NCI-H748 treated with DMSO at 0.1 percent for 48 hours (cell line): ENCODE data around the gene DCAF8L1.
"Not testable (repeated sequence)": the region's sequence is repeated elsewhere in the genome, so short reads cannot be mapped to it uniquely, and the experiment has no call there.

Experiments used
- DNase-seq: peaks from one replicate; lab custom pipeline; 2025; lab: John Stamatoyannopoulos, UW

DCAF8L1 gene

DNA sequence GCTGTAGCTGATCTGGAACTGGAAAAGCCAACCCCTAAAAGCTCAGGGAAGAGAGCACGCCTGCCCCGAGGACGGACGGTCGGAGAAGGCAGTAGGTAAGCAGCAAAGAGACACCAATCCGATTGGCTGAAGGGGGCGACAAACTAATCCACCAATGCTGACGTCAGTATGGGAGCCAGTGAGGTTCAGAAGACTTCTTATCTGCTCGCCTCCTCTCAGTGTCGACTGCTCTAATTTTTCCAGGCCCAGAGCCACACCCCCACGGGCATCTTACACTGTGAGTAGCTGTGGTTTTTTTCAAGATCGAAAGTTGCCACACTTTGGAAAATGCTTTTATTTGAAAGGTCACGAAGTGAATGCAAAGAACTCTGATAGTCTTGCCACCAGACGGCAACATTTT lies at the start of gene DCAF8L1:
TSS of gene DCAF8L1 (minus strand) at position 101 of the 400 bp plus-strand sequence. CDS start 115 bp downstream, outside the sequence.
- DNase-seq, result no peak

DNA sequence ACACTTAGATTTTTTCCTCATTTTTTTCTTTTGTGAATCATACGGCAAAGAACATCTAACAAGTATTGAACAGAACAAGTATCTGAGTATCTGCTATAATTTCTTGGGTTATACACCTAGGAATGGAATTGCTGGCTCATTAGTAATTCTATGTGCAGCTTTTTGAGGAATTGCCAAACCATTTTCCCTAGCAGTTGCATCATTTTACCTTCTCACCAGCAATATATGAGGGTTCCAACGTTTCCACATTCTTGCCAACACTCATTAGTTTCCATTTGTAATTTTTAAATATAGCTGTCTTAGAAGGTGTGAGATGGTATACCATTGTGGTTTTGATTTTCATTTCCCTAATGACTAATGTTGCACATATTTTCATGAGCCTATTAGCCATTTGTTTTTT lies 41.1 kb upstream of the DCAF8L1 start:
- no peak for DNase-seq

DNA sequence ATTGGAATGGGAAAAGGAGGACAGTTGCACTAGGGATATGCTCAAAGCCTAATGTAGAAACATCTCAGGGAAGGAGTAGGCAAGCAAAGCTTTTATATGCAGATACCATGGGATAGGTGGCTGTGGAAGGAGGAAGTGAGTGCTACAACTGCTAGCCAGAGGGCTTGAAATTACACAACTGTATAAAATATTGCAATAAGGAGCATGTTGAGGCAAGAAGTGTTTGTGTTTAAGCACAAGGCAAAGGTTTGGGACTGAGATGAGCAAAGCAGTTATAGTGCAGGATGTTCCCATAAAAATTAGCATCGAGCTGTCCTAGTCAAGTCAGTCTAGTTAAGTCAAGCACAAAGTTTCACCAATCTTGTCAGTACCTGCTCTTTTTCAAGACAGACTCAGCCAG lies 35.6 kb upstream of the DCAF8L1 start:
- DNase-seq, result no peak

DNA sequence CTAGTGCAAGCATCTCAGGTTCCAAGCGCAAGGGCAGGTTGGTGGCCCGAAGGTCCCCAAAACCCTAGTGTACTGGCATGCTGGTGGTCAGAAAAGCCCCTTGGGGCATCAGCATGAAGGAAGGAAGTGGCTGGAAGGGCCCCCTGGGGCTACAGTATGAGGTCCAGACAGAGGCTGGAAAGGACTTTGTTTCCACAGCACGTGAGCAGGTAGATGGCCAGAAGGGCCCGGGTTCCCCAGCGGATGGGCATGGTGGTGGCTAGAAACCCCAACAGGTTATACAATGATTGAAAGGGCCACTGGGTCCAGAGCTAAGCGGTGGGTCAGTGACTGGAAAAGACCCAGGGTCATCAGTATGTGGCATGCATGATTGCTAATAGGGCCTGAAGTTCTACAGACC lies 34.7 kb upstream of the DCAF8L1 start:
- DNase-seq, result no peak

DNA sequence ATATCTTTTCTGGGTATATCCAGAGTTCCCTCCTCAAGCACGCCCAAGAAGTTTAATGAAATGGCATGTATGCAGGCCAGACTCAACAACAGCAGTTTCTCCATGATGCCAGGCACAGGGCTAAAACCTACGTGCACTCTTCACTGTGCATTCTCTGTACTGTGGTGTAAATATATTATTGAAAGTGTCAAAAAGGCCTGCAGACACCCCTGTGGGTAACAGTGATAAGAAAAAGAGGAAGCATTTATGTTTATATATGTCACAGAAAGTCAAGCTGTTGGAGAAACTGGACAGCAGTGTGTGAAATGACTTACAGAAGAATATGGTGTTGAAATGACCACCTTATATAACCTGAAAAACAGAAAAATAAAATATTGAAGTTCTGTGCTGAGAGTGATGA lies 29.6 kb upstream of the DCAF8L1 start:
- no peak for DNase-seq

DNA sequence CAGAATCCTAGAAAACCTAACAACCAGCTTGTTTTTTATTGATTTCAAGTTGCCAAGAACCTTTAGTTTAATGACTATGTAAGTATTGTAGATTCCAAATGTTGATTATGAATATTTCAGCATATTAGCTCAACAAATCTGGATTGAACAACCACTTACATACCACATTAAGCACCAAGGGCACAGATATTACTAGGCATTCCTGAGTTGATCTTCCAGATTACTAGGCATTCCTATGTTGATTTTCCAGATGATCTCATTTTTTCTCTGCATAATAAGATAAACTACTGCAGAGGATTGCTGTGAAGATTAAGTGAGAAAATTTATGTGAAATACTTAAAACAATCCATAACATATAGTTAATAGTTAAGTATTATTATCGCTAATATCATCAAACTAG lies 17.4 kb upstream of the DCAF8L1 start:
- no peak for DNase-seq

DNA sequence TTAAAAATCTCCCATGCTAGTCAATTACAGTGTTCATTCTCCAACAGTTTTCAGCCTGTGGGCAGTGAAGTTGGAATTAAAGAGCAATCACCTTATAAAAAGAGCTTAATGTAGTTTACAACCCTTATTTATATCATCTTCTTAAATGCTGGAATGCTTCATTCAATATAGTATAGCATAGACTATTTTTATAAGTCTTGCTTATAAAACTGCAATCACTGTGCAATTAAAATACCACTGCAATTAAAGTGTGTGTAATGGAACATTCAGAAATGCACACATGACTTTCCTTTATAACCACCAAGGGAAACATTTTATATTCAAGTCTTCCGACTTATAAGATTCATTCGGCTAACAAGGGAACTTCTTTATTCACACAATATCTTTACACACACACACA lies 16.4 kb upstream of the DCAF8L1 start:
- DNase-seq, result no peak

DNA sequence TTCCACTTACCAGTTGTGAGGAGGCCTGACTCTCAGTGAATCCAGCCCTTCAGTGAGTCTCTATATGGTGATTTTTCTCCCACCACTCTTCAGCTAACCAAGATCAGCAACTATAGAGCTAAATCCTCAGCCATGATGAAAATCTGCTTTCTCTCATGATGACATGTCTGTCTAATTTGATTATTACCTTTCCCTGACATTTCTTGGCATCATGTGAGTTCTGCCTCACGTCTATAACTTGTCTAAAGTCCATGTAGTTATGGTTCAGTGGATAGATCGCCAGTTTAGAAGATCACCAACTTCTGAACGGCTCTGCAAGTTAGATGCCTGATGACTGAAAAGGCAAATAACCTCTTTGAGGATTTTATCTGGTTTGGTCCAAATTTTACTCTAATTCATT lies 14.9 kb upstream of the DCAF8L1 start:
- DNase-seq, result no peak

DNA sequence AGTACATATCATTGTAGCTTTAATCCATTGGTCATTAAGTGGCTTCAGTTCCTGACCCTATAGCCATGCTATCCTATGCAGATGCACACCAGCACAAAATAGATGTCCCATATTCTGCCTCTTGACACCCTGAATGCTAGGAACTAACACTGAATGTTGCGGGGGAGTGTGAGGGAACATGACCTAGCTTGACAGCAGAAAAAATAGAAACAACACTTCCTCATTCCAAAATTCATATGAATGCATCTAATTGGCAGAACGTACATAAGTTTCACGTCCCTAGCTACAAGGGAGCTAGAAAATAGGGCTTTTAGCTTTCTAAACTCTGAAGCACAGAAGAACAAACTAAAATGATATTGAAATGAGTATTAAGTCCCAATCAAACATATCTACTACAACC lies 14.4 kb upstream of the DCAF8L1 start:
- no peak for DNase-seq

DNA sequence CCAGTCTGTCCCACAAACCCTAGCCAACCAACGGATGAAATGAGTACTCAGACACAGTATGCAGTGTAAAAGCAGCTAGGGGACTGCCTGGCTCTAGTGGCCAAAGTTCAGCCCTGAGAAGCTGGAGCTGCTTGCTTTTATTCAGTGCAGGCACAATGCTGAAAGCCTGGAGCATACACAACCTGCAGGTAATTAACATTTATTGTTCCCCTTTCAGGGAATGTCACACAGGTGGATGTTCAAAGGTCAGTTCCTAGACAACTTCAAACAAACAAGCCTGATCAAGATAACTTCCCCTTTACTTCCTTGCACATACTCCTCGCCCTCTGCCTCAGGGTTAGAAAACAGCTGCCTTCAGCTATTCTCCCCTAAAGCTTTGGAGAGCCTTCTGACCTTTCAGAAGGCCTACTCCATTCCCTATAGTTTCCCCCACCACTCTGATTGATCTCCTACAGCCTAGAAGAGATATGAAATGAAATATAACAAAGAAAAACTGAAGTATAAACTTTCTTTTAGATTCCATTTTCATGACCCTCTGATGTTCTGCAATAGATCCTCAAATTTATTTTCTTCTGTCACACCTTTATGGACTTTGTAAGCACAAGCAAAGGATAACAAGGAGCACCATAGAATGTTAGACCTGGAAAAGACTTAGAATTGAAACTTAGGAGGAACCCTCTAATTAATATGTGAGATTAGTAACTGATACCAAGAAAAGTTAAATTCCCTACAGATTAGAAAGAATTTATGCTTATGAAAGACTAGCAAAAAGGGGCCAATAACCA lies 6.8 kb upstream of the DCAF8L1 start:
- DNase-seq, result no peak

DNA sequence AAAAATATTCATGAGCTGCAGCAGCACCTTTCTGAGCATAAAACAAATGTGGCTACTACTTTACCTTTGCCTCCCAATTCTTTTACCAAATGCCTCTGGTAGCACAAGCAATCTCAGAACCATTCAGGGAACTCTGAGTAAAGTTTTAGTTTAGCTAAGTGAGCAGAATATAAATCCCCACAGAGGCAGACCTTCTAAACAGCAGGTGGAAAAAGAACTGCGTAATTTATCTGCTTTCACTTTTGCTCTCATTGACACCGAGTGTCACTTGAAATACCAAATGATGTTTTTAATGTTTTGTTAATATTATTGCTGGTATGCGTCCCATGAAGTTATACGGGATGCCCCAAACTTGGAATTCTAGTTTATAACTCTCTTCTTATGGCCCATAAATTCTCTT lies 4.3 kb downstream of the DCAF8L1 start:
- not testable (repeated sequence) for DNase-seq

DNA sequence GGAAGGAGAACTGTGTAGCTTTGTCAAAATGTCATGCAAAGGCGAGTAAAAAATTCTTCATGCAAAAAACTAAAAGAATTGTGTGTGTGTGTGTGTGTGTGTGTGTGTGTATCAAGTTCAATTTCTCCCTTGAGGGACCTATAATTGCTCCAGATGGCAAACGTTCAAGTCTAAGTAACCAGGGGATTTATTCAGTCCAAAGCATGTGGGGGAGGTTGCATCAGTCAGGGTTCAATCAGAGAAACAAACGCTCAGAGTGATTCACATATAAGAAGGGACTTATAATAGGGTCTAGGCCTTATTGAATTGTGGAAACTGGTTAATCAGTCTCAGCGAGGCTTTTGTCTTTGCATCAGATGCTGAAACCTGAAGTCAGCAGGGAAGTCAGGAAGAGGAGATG lies 5.0 kb downstream of the DCAF8L1 start:
- DNase-seq, result no peak

DNA sequence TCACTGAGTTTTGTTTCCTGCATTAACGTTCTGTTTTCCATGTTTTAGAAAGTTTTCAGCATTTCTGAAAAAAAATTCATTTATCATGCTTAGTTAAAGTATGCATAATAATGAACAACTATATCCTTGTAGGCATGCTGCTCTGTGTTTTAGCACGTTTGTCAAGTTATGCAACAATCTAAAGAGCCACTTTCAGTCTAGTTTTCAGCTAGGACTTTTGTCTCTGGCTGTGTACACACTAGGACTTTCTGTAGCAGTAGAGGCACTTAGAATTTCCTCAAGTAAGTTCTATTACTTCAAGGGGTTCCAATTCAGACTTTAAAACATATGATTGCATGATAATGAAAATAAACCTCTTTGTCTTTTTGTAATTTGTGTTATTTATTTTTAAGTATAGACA lies 12.4 kb downstream of the DCAF8L1 start:
- no peak for DNase-seq

DNA sequence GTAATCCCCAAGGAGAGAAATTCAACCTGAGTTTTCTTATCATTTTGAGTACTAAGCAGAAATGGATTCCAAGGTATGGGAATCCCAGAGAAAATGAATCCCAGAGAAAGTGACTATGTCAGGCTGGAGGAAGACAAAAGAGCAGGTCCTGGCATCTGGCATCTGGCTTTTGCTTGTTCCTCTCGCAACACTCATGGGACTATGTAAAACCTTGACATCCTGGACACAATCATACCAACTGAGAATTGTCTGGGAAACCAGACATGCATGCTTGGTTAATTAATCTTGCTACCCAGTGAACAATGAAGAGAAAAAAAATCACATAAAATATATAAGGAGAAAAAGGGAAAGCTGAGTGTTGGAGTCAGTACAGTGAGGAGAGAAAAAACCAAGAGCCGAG lies 12.9 kb downstream of the DCAF8L1 start:
- no peak for DNase-seq

DNA sequence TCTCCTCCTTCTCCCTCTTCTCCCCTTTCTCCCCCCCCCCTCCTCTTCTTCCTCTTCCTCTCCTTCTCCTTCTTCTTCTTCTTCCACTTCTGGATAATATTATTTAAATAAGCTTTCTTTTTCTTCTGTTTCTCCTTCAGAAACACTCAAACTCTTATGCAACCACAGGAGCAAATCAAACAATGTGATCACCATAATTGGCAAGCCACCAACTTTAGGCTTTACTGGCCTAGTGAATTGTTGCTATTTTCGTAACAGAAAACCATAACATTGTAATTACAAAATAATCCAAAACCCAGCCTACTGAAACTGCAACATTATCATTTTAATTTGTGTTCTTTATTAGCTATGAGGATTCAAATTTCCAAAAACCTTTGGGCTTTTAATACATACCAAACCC lies 14.3 kb downstream of the DCAF8L1 start:
- DNase-seq, result no peak

DNA sequence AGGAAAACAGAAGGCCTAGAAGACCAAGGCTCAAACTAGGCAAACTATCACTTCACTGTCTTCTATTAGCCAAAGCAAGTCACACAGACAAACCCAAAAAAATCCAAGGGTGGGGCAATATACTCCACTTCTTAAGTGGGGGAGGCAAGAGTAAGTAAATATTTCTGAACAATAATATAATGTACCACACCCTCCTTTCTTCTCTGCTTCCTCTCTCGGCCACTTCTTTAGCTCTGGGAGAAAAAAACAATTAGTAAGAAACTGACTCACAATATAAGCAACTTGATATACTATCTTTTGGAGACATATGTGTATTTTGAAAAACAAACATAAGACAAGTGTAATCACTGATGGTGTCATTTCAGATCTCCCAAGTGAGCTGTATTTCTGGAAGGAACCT lies 14.8 kb downstream of the DCAF8L1 start:
- no peak for DNase-seq

DNA sequence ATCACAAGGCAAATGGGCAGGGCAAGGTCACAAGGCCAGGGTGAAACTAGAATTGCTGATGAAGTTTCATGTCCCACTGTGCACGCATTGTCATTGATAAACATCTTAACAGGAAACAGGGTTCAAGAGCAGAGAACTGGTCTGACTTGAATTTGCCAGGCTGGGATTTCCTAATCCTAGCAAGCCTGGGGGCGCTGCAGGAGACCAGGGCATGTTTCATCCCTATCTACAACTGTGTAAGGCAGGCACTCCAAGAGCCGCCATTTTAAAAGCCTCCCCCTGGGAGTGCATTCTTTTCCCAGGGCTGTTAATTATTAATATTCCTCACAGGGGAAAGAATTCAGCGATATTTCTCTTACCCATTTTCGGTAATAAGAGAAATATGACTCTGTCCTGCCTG lies 15.9 kb downstream of the DCAF8L1 start:
- not testable (repeated sequence) for DNase-seq

DNA sequence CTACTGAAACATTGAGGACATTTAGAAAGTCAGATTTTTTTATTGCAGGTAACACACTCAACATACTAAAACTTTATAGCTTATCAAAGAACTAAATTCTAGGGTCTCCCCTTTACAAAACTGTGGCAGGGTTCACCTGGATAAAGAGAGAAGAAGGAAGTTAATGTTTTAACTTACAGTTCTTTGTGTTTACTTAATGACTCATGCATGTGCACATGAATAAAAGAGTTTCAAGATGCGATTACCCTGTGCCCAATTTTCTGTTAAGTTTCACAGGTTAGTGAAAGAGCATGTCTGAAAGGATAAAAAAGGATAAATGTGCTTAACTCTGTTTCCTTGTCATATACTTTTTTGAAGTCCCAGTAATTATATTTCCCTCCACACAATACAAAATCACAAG lies 16.8 kb downstream of the DCAF8L1 start:
- no peak for DNase-seq

DNA sequence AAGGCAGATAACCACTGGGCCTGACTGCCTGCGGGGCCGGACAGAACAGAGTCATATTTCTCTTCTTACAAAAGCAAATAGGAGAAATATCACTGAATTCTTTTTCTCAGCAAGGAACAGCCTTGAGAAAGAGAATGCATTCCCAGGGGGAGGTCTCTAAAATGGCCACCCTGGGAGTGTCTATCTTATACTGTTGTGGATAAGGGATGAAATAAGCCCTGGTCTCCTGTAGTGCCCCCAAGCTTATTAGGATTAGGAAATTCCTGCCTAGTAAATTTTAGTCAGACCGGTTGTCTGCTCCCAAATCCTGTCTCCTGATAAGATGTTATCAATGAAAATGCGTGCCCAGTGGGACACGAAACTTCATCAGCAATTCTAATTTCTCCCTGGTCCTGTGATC lies 20.8 kb downstream of the DCAF8L1 start:
- DNase-seq, result not testable (repeated sequence)

DNA sequence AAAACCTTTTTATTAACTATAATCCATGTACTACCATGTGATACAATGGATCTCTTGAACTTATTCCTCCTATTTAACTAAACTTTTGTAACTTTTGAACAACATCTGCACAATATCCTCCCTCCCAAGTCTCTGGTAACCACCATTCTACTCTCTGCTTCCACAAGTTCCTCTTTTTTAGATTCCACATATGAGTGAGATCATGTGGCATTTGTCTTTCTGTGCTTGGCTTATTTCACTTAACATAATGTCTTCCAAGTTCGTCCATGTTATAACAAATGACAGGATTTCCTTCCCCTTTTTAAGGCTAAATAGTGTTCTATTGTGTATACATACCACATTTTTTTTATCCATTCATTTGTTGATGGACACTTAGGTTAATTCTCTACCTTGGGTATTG lies 28.1 kb downstream of the DCAF8L1 start:
- DNase-seq, result no peak

DNA sequence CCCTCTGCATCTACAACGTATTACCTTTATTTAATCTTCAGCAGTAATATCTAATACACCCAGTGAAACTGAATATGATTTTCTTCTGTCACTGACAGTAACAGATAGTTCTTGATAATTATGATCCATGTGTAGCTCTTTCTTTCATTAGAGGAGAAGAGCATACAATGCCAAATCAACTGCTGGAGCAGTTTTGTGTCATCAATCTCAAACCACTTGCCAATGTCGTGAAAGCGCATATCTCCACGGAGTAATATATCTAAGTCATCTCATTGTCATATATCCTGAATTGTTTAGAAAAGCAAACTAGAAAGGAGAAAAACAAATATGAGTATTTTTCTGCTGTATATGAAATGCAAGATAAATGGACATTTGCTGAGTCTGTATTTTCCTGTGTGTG lies 47.9 kb downstream of the DCAF8L1 start:
- DNase-seq, result no peak
